ENCODE measurements around the gene OR4D10.
A peak's percentile ranks its signal among the peaks of the same experiment; 100 is the strongest.

- no peak for TF ChIP-seq POLR2A (IDR thresholded peaks at IDR 0.05)
- peak; percentile 86 to 92 (median 89) for TF ChIP-seq CTCF (IDR thresholded peaks at IDR 0.05)
Measured at GRCh38 chr11:59429924-59430516, 43.1 kb upstream of the OR4D10 start.

All from right lobe of liver (tissue), 4 donors.